Ascending aorta (tissue), 2 donors: Measurements from ENCODE around the gene CSGALNACT2. TPM values are rescaled to one million over a fixed set of nuclear protein-coding genes. Genes with fewer than 3 reads are reported as not detected.
A peak's percentile ranks its signal among the peaks of the same experiment; 100 is the strongest.
"Not testable (repeated sequence)": the region's sequence is repeated elsewhere in the genome, so short reads cannot be mapped to it uniquely, and the experiment has no call there.

Experiments
- DNase-seq, 2 donors: peaks; one replicate each; pipeline ENCODE4 v3.0.0-alpha.2; 2019; ENCODE audit warnings: low spot score in 2 of 2
- H3K27ac ChIP-seq, 2 donors: fragments of 200-600 bp; sonication (generic); one replicate each; pipeline ENCODE4 v1.5.1; 2016 to 2017; ENCODE audit warnings: mild to moderate bottlenecking in 1 of 2
- H3K27me3 ChIP-seq: fragments of 200-600 bp; sonication (generic); one replicate; pipeline ENCODE4 v1.5.1; 2017
- H3K36me3 ChIP-seq, 2 donors: fragments of 200-600 bp; sonication (generic); one replicate each; pipeline ENCODE4 v1.5.1; 2016
- H3K4me1 ChIP-seq, 2 donors: fragments of 200-600 bp; sonication (generic); one replicate each; pipeline ENCODE4 v1.5.1; 2016 to 2017; ENCODE audit warnings: mild to moderate bottlenecking in 1 of 2
- H3K4me3 ChIP-seq, 2 donors: fragments of 200-600 bp; sonication (generic); one replicate each; pipeline ENCODE4 v1.5.1; 2016 to 2017; ENCODE audit warnings: mild to moderate bottlenecking in 1 of 2
- H3K9me3 ChIP-seq, 2 donors: fragments of 200-600 bp; sonication (generic); one replicate each; pipeline ENCODE4 v1.5.1; 2016
- CTCF ChIP-seq, 3 experiments: fragments of 200-600 bp in 2 of 3; fragments of 450-650 bp in 1 of 3; sonication (generic) in 2 of 3; IDR thresholded peaks; one replicate each; pipeline ENCODE4 v1.5.1; 2016 to 2019; ENCODE audit warnings: antibody characterized with exemption in 3 of 3, mild to moderate bottlenecking in 1 of 3, moderate library complexity in 1 of 3
- intact Hi-C: fragments of 100-400 bp; cut with DNase I; formaldehyde crosslinking; loops from one replicate; pipeline ENCODE4 v1.15.1; 2023
- total RNA-seq: library from RNA; depleted of rRNA; stranded (reverse); fragments of >200 nt; gene quantifications from one replicate; pipeline ENCODE4 v1.1.0, GENCODE V29; 2016

The CSGALNACT2 gene
- total RNA-seq, 1 donor from 2014 or later, result 19.7 TPM

GRCh38 chr10:43218951-43219837 lies 80.9 kb downstream of the CSGALNACT2 start:
- Histone ChIP-seq H3K27ac (no peak overlapping the region), H3K27me3 (no peaks in the 10 kb centered on the region), H3K36me3 (no peaks in the 10 kb centered on the region), H3K4me3 (no peak overlapping the region), H3K4me1 (no peaks in the 10 kb centered on the region), H3K9me3 (no peaks in the 10 kb centered on the region)
- no peak for DNase-seq
- intact Hi-C loops, result loop anchor here (10.0 kb wide), 1 partner anchor 56 kb away; no protein-coding TSS in a partner anchor
- no peak for TF ChIP-seq CTCF (IDR thresholded peaks at IDR 0.05)

GRCh38 chr10:43219848-43220247 lies 81.6 kb downstream of the CSGALNACT2 start:
- intact Hi-C loops, result loop anchor here (10.0 kb wide), 1 partner anchor 55 kb away; no protein-coding TSS in a partner anchor

GRCh38 chr10:43220251-43220650 lies 82.0 kb downstream of the CSGALNACT2 start:
- H3K4me3 ChIP-seq, H3K4me1 ChIP-seq, H3K27ac ChIP-seq, H3K9me3 ChIP-seq, H3K36me3 ChIP-seq, intact Hi-C loops, H3K27me3 ChIP-seq, DNase-seq: not testable (repeated sequence)

More at GRCh38 chr10:43219848-43220247, 81.6 kb downstream of the CSGALNACT2 start:
- DNase-seq, result no peak
- Histone ChIP-seq H3K4me3 (no peak overlapping the region), H3K4me1 (no peaks in the 10 kb centered on the region), H3K36me3 (no peaks in the 10 kb centered on the region), H3K27ac (no peak overlapping the region), H3K27me3 (no peaks in the 10 kb centered on the region), H3K9me3 (no peaks in the 10 kb centered on the region)
- TF ChIP-seq CTCF (IDR thresholded peaks at IDR 0.05), result no peak

- no peaks in the 10 kb centered on the region for H3K27me3 ChIP-seq
- TF ChIP-seq CTCF (IDR thresholded peaks at IDR 0.05), result no peak
- H3K4me1 ChIP-seq, result no peaks in the 10 kb centered on the region
- intact Hi-C loops, result no loop called here
- H3K36me3 ChIP-seq, result no peaks in the 10 kb centered on the region
- H3K4me3 ChIP-seq, result no peak overlapping the region
- no peak overlapping the region for H3K27ac ChIP-seq
- peak in 1 of 2 donors; percentile 43 for DNase-seq
- H3K9me3 ChIP-seq, result no peaks in the 10 kb centered on the region
Measured at GRCh38 chr10:43220657-43221418, 82.6 kb downstream of the CSGALNACT2 start.

GRCh38 chr10:43221419-43222209 lies 83.4 kb downstream of the CSGALNACT2 start:
- no peak overlapping the region for H3K27ac ChIP-seq
- peak; percentile 3 to 35 for DNase-seq

More at GRCh38 chr10:43221419-43222209, 83.4 kb downstream of the CSGALNACT2 start:
- Histone ChIP-seq H3K36me3 (no peaks in the 10 kb centered on the region), H3K4me3 (no peak overlapping the region), H3K27me3 (no peaks in the 10 kb centered on the region), H3K4me1 (no peaks in the 10 kb centered on the region), H3K9me3 (no peaks in the 10 kb centered on the region)
- TF ChIP-seq CTCF (IDR thresholded peaks at IDR 0.05), result no peak
- intact Hi-C loops, result no loop called here
